ENCODE measurements around the gene MYH7.
"Not testable (repeated sequence)": the region's sequence is repeated elsewhere in the genome, so short reads cannot be mapped to it uniquely, and the experiment has no call there.

The MYH7 gene

GRCh38 chr14:23430723-23431085 is 4.8 kb downstream of the MYH7 start:
- H3K4me3 ChIP-seq (replicated peaks in 1 of 2; ENCODE audit: low read depth in 2 of 2, low read length in 2 of 2): no peak overlapping the region
- peak in 1 of 2 donors; percentile 12 for DNase-seq (ENCODE audit: low read depth in 2 of 2)
- TF ChIP-seq CTCF (IDR thresholded peaks at IDR 0.05; ENCODE audit: low read depth, low read length): no peak

- no peak for DNase-seq (ENCODE audit: low read depth in 2 of 2)
- no peak overlapping the region for H3K4me3 ChIP-seq (replicated peaks in 1 of 2; ENCODE audit: low read depth in 2 of 2, low read length in 2 of 2)
- TF ChIP-seq CTCF (IDR thresholded peaks at IDR 0.05; ENCODE audit: low read depth, low read length): no peak
Measured at GRCh38 chr14:23430016-23430722, 5.3 kb downstream of the MYH7 start.

DNA sequence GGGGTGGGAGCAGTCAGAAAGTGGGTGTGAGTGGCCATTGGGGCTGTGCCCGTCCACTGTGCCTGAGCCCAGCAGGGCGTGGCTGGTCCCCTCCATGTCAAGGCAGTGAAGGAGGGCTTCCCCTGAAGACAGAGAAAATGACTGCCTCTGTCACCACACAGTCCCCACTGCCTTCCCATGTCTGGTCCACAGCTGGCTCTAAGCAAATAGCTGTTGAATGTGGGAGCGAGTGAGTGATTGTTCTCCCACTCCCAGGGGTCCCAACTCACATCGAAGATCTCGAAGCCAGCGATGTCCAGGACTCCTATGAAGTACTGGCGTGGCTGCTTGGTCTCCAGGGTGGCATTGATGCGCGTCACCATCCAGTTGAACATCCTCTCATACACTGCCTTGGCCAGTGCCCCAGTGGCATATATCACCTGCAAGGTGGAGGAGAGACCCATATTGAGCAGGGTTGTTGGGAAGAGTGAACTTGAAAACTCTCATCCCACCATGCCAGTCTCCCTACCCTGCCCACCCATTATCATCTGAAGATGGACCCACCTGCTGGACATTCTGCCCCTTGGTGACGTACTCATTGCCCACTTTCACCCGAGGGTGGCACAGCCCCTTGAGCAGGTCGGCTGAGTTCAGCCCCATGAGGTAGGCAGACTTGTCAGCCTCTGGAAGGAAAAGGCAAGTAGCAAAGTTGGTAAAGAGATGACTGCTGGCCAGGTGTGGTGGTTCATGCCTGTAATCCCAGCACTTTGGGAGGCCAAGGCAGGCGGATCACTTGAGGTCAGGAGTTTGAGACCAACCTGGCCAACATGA is 6.6 kb downstream of the MYH7 start:
- no peak for DNase-seq (ENCODE audit: low read depth in 2 of 2)
- no peak overlapping the region for H3K4me3 ChIP-seq (replicated peaks in 1 of 2; ENCODE audit: low read depth in 2 of 2, low read length in 2 of 2)
- no peak for TF ChIP-seq CTCF (IDR thresholded peaks at IDR 0.05; ENCODE audit: low read depth, low read length)

DNA sequence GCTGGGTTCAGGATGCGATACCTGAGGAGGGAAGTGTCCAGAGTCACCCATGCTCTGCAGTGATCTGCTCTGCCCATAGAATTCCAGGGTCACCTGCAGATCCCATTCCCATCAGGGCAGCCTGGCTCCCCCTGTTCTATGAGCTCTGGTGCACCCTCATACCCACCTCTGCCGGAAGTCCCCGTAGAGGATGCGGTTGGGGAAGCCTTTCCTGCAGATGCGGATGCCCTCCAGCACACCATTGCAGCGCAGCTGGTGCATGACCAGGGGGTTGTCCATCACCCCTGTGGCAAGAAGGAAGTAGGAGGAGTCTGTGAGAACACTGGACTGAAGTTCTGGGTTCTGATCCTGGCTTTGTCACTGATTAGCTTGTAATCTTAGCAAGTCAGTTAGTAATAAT is 9.7 kb downstream of the MYH7 start:
- DNase-seq (ENCODE audit: low read depth in 2 of 2); H3K4me3 ChIP-seq (replicated peaks in 1 of 2; ENCODE audit: low read depth in 2 of 2, low read length in 2 of 2): not testable (repeated sequence)

- DNase-seq (ENCODE audit: low read depth in 2 of 2): no peak
- H3K4me3 ChIP-seq (replicated peaks in 1 of 2; ENCODE audit: low read depth in 2 of 2, low read length in 2 of 2): no peak overlapping the region
- TF ChIP-seq CTCF (IDR thresholded peaks at IDR 0.05; ENCODE audit: low read depth, low read length): no peak
Measured at GRCh38 chr14:23425169-23425568, 10.3 kb downstream of the MYH7 start.

- no peak overlapping the region for H3K4me3 ChIP-seq (replicated peaks in 1 of 2; ENCODE audit: low read depth in 2 of 2, low read length in 2 of 2)
- no peak for TF ChIP-seq CTCF (IDR thresholded peaks at IDR 0.05; ENCODE audit: low read depth, low read length)
Measured at GRCh38 chr14:23423657-23424056, 11.8 kb downstream of the MYH7 start.

GRCh38 chr14:23421594-23421993 is 13.9 kb downstream of the MYH7 start:
- no peak overlapping the region for H3K4me3 ChIP-seq (replicated peaks in 1 of 2; ENCODE audit: low read depth in 2 of 2, low read length in 2 of 2)
- no peak for DNase-seq (ENCODE audit: low read depth in 2 of 2)
- no peak for TF ChIP-seq CTCF (IDR thresholded peaks at IDR 0.05; ENCODE audit: low read depth, low read length)

More at GRCh38 chr14:23423657-23424056, 11.8 kb downstream of the MYH7 start:
- no peak for DNase-seq (ENCODE audit: low read depth in 2 of 2)

- not testable (repeated sequence) for H3K4me3 ChIP-seq (replicated peaks in 1 of 2; ENCODE audit: low read depth in 2 of 2, low read length in 2 of 2); DNase-seq (ENCODE audit: low read depth in 2 of 2)
Measured at GRCh38 chr14:23419646-23420045, 15.8 kb downstream of the MYH7 start.

Measured in cardiac fibroblast (primary cell).